GM18868 (cell line): ENCODE data around the gene PNPLA7.
"Not testable (repeated sequence)": the region's sequence is repeated elsewhere in the genome, so short reads cannot be mapped to it uniquely, and the experiment has no call there.

Experiments
- ATAC-seq: cut with Tn5 transposase; IDR thresholded peaks from one replicate; pipeline ENCODE4 v1.9.1; 2021; ENCODE audit warnings: mild to moderate bottlenecking, moderate library complexity; ENCODE audit not compliant: unreplicated experiment

PNPLA7 gene

DNA sequence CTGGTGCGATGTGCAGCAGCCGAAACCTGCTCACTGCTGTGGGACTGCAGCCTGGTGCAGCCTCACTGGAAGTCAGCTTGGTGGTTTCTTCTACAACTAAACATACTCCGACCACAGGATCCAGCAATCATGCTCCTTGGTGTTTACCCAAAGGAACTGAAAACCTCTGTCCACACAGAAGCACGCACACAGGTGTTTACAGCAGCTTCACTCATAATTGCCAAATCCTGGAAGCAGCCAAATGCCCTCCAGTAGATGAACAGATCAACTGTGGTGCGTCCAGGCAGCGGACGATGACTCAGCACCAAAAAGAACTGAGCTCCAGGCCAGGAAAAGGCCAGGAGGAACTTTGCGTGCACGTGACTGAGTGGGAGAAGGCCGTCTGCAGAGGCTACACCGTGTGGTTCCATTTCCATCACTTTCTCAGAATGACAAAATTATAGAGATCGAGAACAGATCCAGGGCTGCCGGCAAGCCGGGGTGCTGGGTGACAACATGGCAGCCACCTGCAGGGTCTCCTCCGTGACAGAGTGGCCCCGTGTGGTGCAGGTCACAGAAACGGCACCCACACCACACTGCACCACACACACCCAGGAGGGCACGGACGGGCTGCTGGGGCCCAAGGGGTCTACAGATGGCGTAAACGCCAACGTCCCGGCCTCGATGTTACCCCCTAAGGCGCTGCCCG is 68.0 kb downstream of the PNPLA7 start:
- ATAC-seq = no peak

DNA sequence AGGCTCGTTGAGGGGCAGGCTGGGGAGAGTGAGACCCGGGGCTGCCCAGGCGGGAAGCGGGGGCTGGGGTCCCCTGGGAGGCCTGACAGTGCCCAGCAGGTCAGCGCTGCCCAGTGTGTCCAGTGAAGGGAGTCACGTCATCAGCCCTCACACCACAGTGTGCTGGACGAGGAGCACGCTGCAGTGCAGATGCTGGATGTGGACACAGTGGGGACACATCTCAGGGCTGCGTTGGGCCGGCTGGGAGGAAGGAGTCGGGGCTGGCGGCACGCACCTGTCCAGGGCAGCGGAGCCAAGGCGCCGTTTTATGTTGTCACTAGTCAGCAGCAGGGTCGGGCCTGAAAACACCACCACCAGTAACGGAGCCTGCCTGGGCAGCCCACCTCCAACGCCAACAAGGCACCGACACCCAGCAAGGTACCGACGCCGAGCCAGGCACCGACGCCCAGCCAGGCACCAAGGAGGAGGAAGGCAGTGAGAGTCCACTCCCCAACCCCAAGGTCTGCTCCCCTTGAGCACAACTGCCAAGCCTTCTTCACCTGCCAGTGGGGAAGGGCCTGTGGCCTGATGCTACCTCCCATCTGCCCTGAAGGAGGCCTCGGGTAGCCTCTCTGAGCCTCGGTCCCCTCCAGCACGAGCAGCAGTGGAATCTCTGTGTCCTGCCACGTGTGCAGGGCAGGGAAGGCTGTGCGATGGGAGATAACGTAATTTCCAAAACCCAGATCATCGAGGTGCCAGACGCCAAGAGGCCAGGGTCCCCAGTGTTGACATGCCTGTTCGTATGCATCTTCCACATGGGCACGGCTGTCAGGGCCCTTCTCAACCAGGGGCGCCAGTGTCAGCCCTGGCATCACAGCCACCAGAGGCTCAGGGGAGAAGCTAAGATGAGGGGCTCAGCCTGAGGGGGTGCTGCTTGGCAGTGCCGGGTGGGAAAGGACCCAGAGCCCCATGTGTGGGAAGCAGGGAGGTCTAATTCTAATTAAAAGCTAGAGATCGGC is 69.2 kb downstream of the PNPLA7 start:
- ATAC-seq = no peak

- no peak for ATAC-seq
These were observed 70.1 kb downstream of the PNPLA7 start for GRCh38 chr9:137479892-137480685.

DNA sequence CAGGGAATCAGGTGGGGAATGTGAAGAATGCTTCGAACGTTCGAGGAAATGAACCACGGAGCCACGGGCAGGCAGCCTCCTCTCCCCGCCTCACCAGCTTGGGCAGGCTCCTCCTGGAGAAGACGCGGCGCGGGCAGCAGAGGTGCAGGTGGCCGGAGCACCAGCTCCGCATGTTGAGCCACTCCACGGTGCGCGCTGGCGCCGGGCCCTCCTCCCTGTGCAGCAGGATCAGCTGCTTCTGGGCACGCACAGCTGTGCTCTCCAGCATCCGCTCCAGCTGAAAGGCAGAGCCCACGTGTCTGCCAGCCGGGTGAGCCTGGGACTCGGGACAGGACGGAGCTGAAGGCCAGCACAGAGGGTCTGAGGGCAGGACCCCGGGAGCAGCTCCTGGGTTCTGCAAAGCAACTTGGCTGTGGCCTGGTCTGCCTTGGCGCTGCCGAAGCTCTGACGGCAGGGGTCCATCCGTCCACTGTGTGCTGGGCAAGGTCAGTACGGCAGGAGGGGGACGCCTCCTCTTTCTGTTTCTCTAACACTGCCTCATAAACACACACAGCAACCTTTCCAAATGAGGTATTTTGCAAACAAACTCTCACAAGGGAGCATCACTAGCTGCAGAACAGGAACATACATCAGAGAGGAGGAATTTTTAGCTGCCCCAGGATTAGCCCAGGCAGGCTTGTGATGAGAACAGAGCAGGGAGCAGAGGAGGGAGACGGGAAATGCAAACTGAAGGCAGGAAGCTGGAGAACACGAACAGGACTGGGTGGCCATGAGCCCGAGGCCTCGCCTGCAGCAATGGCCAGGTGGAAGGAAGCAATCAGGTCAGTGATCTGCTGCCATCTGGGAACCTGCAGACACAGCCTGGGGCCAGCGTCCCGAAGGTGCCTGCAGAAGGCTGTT is 71.0 kb downstream of the PNPLA7 start:
- no peak for ATAC-seq

- no peak for ATAC-seq
These were observed 71.6 kb downstream of the PNPLA7 start for GRCh38 chr9:137478613-137478961.

- ATAC-seq = no peak
These were observed 72.2 kb downstream of the PNPLA7 start for GRCh38 chr9:137477778-137478612.

DNA sequence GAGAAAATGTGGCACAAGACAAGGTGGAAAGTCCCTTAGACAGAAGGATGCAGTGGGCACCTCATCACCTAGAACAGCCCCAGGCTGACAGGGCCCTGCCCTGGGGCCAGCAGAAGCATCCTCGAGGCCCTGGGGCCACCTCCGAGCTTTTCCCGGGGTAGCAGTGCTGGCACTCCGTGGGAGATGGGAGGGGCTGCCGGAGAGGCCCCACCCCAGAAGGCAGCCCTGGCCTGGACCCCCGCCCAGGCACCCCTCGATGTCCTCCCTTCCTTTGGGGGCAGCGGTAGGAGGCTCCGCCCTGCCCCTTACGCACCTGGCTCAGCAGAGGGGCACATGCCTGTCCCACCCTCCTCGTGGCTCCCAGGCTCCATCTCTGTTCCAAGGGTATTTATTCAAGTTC is 73.3 kb downstream of the PNPLA7 start:
- no peak for ATAC-seq

GRCh38 chr9:137475666-137476065 is 74.5 kb downstream of the PNPLA7 start:
- ATAC-seq = no peak

DNA sequence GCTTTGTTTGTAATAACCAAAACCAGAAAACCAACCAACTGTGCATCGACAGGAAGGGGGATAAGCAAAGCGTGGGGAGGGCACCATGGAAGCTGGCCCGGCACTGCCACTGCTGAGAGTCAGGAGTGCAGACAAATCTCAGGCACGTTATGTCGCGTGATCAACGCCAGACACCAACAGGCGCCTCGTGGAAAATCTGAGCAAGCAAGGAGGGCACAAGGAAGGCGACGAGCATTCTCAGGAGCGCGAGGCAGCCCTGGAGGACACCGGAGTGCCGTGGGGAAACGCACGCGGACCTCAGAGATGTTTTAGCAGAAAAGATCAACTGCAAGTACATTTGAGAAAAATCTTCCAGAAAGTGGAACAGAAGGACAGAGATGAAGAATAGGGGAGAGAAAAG is 75.9 kb downstream of the PNPLA7 start:
- no peak for ATAC-seq

DNA sequence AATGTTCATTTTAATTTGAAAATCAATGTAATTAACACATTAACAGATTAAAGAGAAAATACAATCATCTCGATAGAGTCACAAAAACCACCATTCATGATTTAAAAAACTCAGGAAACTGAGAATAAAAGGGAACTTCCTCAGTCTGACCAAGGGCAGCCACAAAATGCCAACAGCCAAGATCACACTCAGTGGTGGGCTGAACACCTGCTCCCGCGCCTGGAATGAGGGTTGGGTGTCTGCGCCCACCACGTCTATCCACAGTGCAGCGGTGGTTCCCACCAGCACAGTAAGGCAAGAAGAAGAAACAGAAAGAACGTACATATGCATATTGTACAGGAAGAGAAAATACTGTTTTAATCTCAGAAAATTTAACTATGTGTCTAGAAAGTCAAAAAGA is 79.4 kb downstream of the PNPLA7 start:
- ATAC-seq = no peak

DNA sequence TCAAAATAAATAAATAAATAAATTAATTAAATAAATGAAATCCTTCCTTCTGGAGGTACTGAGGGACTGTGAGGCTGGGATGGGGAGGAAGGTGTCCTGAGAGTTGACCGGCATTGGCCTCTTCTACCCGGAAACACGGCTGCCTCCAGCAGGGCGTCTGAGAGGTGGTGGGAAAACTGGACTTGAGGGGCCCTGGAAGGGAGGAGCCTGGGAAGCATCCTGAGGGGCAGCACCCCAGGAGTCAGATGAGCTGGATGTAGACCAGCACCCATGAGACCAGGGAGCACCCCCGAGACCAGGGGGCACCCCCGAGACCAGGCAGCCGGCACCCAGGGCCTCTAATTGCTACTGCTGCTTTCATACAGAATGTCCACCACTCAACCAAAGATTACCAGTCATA is 82.3 kb downstream of the PNPLA7 start:
- ATAC-seq = no peak

GRCh38 chr9:137467161-137467581 is 83.0 kb downstream of the PNPLA7 start:
- no peak for ATAC-seq

GRCh38 chr9:137466389-137467085 is 83.7 kb downstream of the PNPLA7 start:
- not testable (repeated sequence) for ATAC-seq

GRCh38 chr9:137465720-137466388 is 84.3 kb downstream of the PNPLA7 start:
- no peak for ATAC-seq

GRCh38 chr9:137465000-137465719 is 85.0 kb downstream of the PNPLA7 start:
- ATAC-seq = no peak

DNA sequence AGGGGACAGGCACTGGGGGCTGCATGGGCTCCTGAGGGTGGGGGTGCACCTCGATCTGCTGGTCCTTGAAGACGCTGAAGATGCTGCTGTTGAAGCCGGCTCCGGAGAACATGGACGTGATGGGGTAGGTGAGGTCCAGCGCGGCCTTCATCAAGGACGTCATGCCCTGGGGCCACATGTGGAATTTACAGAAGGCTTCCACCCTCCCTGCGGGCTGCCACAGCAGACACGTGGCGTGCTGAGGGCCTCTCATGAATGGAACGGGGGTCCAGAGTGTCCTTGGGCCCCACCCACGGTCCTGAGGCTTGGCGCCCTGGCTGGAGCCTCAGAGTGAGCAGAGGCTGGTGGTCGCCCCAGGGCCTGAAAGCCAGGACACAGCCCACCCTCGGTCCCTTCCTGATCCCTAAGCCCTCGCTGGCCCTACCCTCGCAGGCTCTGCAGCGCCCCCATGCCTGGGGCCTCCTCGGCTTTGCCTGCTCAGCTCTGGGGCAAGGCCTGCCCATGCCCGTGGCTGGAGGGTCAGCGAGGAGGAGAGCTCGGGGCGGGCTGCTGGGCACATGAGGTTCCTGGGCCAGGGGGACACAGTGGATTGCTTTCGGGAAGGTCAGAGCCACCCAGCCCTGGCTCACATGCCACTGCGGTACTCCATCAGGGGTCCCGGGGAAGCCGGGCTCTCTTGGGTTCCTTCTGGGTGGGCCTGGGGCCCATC is 85.8 kb downstream of the PNPLA7 start:
- no peak for ATAC-seq

- no peak for ATAC-seq
These were observed 86.3 kb downstream of the PNPLA7 start for GRCh38 chr9:137463931-137464290.
